ENCODE data around the gene ANO1.

DNA sequence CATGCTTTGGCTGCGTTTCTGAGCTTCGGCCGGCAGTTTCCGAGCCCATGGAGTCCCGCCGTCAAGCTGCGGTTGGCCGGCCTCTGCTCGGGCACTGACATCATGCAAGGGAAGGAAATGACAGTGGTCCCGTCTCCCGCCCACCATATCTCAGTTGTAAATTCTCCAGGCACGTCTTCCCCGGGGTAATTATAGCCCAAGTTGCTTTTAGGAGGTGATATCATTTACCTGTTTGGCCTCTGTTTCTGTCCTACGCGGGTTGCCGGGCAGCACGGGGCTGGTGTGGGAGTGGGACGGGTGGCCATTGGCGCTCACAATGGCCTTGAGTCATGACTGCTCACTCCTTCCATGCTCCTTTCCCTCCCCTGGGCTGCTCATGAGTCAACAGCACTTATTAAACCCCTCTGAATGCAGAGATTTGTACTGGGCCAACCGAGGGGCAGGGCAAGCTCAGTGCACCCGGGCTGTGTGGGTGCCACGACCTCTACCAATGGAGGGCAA is 4.2 kb upstream of the ANO1 start:
- TF ChIP-seq, protein P1, sequence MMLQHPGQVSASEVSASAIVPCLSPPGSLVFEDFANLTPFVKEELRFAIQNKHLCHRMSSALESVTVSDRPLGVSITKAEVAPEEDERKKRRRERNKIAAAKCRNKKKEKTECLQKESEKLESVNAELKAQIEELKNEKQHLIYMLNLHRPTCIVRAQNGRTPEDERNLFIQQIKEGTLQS (IDR thresholded peaks at IDR 0.05): no peak
- no peak for TF ChIP-seq ZNF274 (IDR thresholded peaks at IDR 0.05; ENCODE audit: low read depth, low read length)
- TF ChIP-seq, protein P2, sequence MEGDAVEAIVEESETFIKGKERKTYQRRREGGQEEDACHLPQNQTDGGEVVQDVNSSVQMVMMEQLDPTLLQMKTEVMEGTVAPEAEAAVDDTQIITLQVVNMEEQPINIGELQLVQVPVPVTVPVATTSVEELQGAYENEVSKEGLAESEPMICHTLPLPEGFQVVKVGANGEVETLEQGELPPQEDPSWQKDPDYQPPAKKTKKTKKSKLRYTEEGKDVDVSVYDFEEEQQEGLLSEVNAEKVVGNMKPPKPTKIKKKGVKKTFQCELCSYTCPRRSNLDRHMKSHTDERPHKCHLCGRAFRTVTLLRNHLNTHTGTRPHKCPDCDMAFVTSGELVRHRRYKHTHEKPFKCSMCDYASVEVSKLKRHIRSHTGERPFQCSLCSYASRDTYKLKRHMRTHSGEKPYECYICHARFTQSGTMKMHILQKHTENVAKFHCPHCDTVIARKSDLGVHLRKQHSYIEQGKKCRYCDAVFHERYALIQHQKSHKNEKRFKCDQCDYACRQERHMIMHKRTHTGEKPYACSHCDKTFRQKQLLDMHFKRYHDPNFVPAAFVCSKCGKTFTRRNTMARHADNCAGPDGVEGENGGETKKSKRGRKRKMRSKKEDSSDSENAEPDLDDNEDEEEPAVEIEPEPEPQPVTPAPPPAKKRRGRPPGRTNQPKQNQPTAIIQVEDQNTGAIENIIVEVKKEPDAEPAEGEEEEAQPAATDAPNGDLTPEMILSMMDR (IDR thresholded peaks at IDR 0.05 in 2 of 3, conservative IDR thresholded peaks at IDR 0.05 in 1 of 3; ENCODE audit: borderline replicate concordance in 1 of 3, insufficient read depth in 1 of 3, low read depth in 2 of 3, low read length in 2 of 3): no peak
- no peak for TF ChIP-seq POLR2A (IDR thresholded peaks at IDR 0.05; ENCODE audit: borderline replicate concordance, extremely low read depth, insufficient read depth, insufficient read length)
- TF ChIP-seq YY1 (IDR thresholded peaks at IDR 0.05; ENCODE audit: extremely low read depth, insufficient replicate concordance, low read depth, low read length): no peak

All from HCT116 (cell line).